HCT116 (cell line): ENCODE data around the gene BCKDHB. TPM values are rescaled to one million over a fixed set of nuclear protein-coding genes. Genes with fewer than 3 reads are reported as not detected.

Experiments
- ATAC-seq: fragments of 200-7000 bp; cut with Tn5 transposase; 2 replicates; pipeline ENCODE4 v1.9.1; 2020; ENCODE audit warnings: mild to moderate bottlenecking, moderate library complexity
- BruUV-seq: library from RNA; stranded (reverse); fragments of 400-500 nt; replicated peaks from 2 replicates; lab custom pipeline; 2021; lab: Mats Ljungman, UMichigan
- CTCF ChIA-PET: fragments of 300-600 bp; sonication (Branson Sonifier 250); formaldehyde crosslinking; loops from one replicate; lab custom pipeline; 2021; ENCODE audit warnings: antibody characterized with exemption; lab: Charles Lee
- POLR2A ChIA-PET: fragments of 300-600, 350-600 bp; sonication (Branson Sonifier 250); formaldehyde crosslinking; loops from one replicate; lab custom pipeline; 2021; ENCODE audit warnings: antibody characterized with exemption; lab: Charles Lee
- RAD21 ChIA-PET, 2 experiments: fragments of 300-600 bp; sonication (Branson Sonifier 250); formaldehyde crosslinking; loops; one replicate each; lab custom pipeline; 2023; ENCODE audit warnings: low total read pairs in 2 of 2; ENCODE audit not compliant: uncharacterized antibody in 2 of 2, unreplicated experiment in 2 of 2, low non-redundant PET in 1 of 2; lab: Charles Lee
- DNase-seq: peaks from one replicate; pipeline ENCODE4 v3.0.0-alpha.2; 2010; ENCODE audit warnings: low read depth, low spot score
- H2AFZ ChIP-seq: fragments of 200-600 bp; shearing (Covaris generic), sonication (generic); 2 replicates; pipeline ENCODE4 v1.6.1; 2017; ENCODE audit warnings: low read depth, mixed run types, mixed read lengths, antibody characterized with exemption, low read length; ENCODE audit not compliant: poor library complexity, severe bottlenecking
- H3K27ac ChIP-seq: 2 replicates; pipeline ENCODE4 v1.5.1; 2012; ENCODE audit warnings: low read depth, low read length
- H3K27me3 ChIP-seq: fragments of 200-600 bp; sonication (generic); 2 replicates; pipeline ENCODE4 v1.6.1; 2016; ENCODE audit warnings: mixed run types, low read length, mixed read lengths; ENCODE audit not compliant: insufficient read depth
- H3K36me3 ChIP-seq, 2 experiments: fragments of 200-500 bp in 1 of 2; fragments of 200-600 bp in 1 of 2; sonication (Bioruptor generic) in 1 of 2; sonication (generic) in 1 of 2; 2 replicates each; pipeline versions ENCODE4 v1.5.1 to v1.6.1; 2014 to 2016; ENCODE audit warnings: low read length in 2 of 2, inconsistent platforms in 1 of 2, mixed read lengths in 1 of 2, mixed run types in 1 of 2; ENCODE audit not compliant: insufficient read depth in 2 of 2, control insufficient read depth in 1 of 2
- H3K4me1 ChIP-seq, 2 experiments: fragments of 200-600 bp in 1 of 2; sonication (generic) in 1 of 2; 2 replicates each; pipeline versions ENCODE4 v1.5.1 to v1.6.1; 2012 to 2017; ENCODE audit warnings: low read length in 2 of 2, inconsistent platforms in 1 of 2, mild to moderate bottlenecking in 1 of 2, mixed read lengths in 1 of 2, mixed run types in 1 of 2, moderate library complexity in 1 of 2; ENCODE audit not compliant: insufficient read depth in 2 of 2, control insufficient read depth in 1 of 2
- H3K4me2 ChIP-seq: fragments of 200-600 bp; sonication (generic); 2 replicates; pipeline ENCODE4 v1.6.1; 2017; ENCODE audit warnings: mixed run types, low read length, mixed read lengths
- H3K4me3 ChIP-seq, 2 experiments: fragments of 200-600 bp in 1 of 2; sonication (generic) in 1 of 2; replicated peaks in 1 of 2; 2 replicates each; pipeline ENCODE4 v1.5.1; 2011 to 2016; ENCODE audit warnings: low read length in 2 of 2, control low read depth in 1 of 2, low read depth in 1 of 2, mild to moderate bottlenecking in 1 of 2, mixed read lengths in 1 of 2, mixed run types in 1 of 2
- H3K79me2 ChIP-seq: fragments of 200-600 bp; sonication (generic); 2 replicates; pipeline ENCODE4 v1.6.1; 2017; ENCODE audit warnings: mild to moderate bottlenecking, mixed run types, low read length, moderate library complexity, mixed read lengths; ENCODE audit not compliant: insufficient read depth
- H3K9ac ChIP-seq: fragments of 200-600 bp; sonication (generic); 2 replicates; pipeline ENCODE4 v1.6.1; 2016; ENCODE audit warnings: low read length, mixed read lengths
- H3K9me2 ChIP-seq: fragments of 200-600 bp; sonication (generic), shearing (Covaris generic); 2 replicates; pipeline ENCODE4 v1.6.1; 2017; ENCODE audit warnings: mixed run types, mild to moderate bottlenecking, moderate library complexity; ENCODE audit not compliant: insufficient read depth
- H3K9me3 ChIP-seq, 2 experiments: fragments of 200-500 bp in 1 of 2; fragments of 200-600 bp in 1 of 2; sonication (Bioruptor generic) in 1 of 2; sonication (generic) in 1 of 2; 2 replicates each; pipeline ENCODE4 v1.6.1; 2014 to 2017; ENCODE audit warnings: low read length in 2 of 2, mixed read lengths in 2 of 2, inconsistent platforms in 1 of 2, low read depth in 1 of 2, mild to moderate bottlenecking in 1 of 2, mixed run types in 1 of 2, moderate library complexity in 1 of 2; ENCODE audit not compliant: control insufficient read depth in 1 of 2, insufficient read depth in 1 of 2
- H4K20me1 ChIP-seq: fragments of 200-600 bp; sonication (generic), shearing (Covaris generic); 2 replicates; pipeline ENCODE4 v1.6.1; 2017; ENCODE audit warnings: mixed run types, mild to moderate bottlenecking, moderate library complexity; ENCODE audit not compliant: insufficient read depth
- ATF3 ChIP-seq: IDR thresholded peaks from 2 replicates; pipeline ENCODE4 v1.6.1; 2012
- CBX3 ChIP-seq: IDR thresholded peaks from 2 replicates; pipeline ENCODE4 v1.6.1; 2012; ENCODE audit warnings: low read depth
- CEBPB ChIP-seq: IDR thresholded peaks from 2 replicates; pipeline ENCODE4 v1.6.1; 2012; ENCODE audit warnings: low read depth
- ELF1 ChIP-seq: IDR thresholded peaks from 2 replicates; pipeline ENCODE4 v1.6.1; 2012; ENCODE audit warnings: low read depth, borderline replicate concordance
- EZH2phosphoT487 ChIP-seq: fragments of 200-600 bp; IDR thresholded peaks from 2 replicates; pipeline ENCODE4 v1.6.1; 2018; ENCODE audit warnings: antibody characterized with exemption, borderline replicate concordance
- JUND ChIP-seq: IDR thresholded peaks from 2 replicates; pipeline ENCODE4 v1.6.1; 2012
- POLR2A ChIP-seq: IDR thresholded peaks from 2 replicates; pipeline ENCODE4 v1.7.0; 2011; ENCODE audit warnings: borderline replicate concordance; ENCODE audit not compliant: insufficient read depth, insufficient read length; ENCODE audit errors: extremely low read depth
- POLR2AphosphoS5 ChIP-seq: IDR thresholded peaks from 2 replicates; pipeline ENCODE4 v1.6.1; 2011; ENCODE audit warnings: mild to moderate bottlenecking, low read depth, low read length, moderate library complexity
- RAD21 ChIP-seq: IDR thresholded peaks from 2 replicates; pipeline ENCODE4 v1.6.1; 2012; ENCODE audit warnings: low read depth, mild to moderate bottlenecking
- REST ChIP-seq: IDR thresholded peaks from 2 replicates; pipeline ENCODE4 v1.6.1; 2012; ENCODE audit warnings: low read depth
- SIN3A ChIP-seq: IDR thresholded peaks from 2 replicates; pipeline ENCODE4 v1.6.1; 2012; ENCODE audit warnings: low read depth
- TCF7L2 ChIP-seq: IDR thresholded peaks from 2 replicates; pipeline ENCODE4 v1.7.0; 2011; ENCODE audit warnings: borderline replicate concordance, inconsistent platforms; ENCODE audit not compliant: insufficient read depth, insufficient read length; ENCODE audit errors: extremely low read depth
- ZBTB33 ChIP-seq: IDR thresholded peaks from 2 replicates; pipeline ENCODE4 v1.6.1; 2011; ENCODE audit warnings: mild to moderate bottlenecking, low read length, moderate library complexity; ENCODE audit not compliant: insufficient replicate concordance; ENCODE audit errors: extremely low read depth
- ZFX ChIP-seq: fragments of 450-650 bp; IDR thresholded peaks from 2 replicates; pipeline ENCODE4 v1.6.1; 2017
- ZNF274 ChIP-seq: fragments of 200-500 bp; sonication (Bioruptor generic); IDR thresholded peaks from 2 replicates; pipeline ENCODE4 v1.6.1; 2014; ENCODE audit warnings: mild to moderate bottlenecking, low read depth, low read length, inconsistent platforms
- intact Hi-C: fragments of 100-400 bp; cut with micrococcal nuclease; formaldehyde crosslinking; loops from 2 replicates; pipeline ENCODE4 v1.10.0; 2022
- total RNA-seq: library from RNA; stranded (reverse); gene quantifications from one replicate; pipeline ENCODE4 v1.2.1, GENCODE V29; 2021; ENCODE audit not compliant: unreplicated experiment

BCKDHB gene
- total RNA-seq, 1 experiment from 2014 or later: 11.2 TPM

- Histone ChIP-seq H3K4me2 (no peak overlapping the region), H3K79me2 (no peaks in the 10 kb centered on the region), H3K9me3 (no peaks in the 10 kb centered on the region), H3K4me1 (no peaks in the 10 kb centered on the region), H3K9me2 (no peaks in the 10 kb centered on the region), H4K20me1 (no peaks in the 10 kb centered on the region), H2AFZ (no peak overlapping the region), H3K27ac (no peak overlapping the region), H3K4me3 (no peak overlapping the region), H3K27me3 (no peaks in the 10 kb centered on the region), H3K36me3 (no peaks in the 10 kb centered on the region), H3K9ac (no peak overlapping the region)
- DNase-seq (no peak), ATAC-seq (no peak)
- ChIA-PET CTCF (interaction anchor here (1.1 kb wide), 1 partner anchor 118 kb away, joined by 4 read pairs; no protein-coding TSS in a partner anchor), POLR2A (no interaction called here), RAD21 (no interaction called here)
- BruUV-seq: no TSS peak
- TF ChIP-seq EZH2phosphoT487 (no peak), JUND (no peak), POLR2AphosphoS5 (no peak), ELF1 (no peak), TCF7L2 (no peak), ZFX (no peak), ZNF274 (no peak), POLR2A (no peak), REST (no peak), CBX3 (no peak), SIN3A (no peak), CEBPB (no peak), ZBTB33 (no peak), RAD21 (no peak), ATF3 (no peak)
- intact Hi-C loops: loop anchor here (10.0 kb wide), 1 partner anchor 197 kb away; no protein-coding TSS in a partner anchor
Observed at GRCh38 chr6:80331974-80332373, 225.5 kb downstream of the BCKDHB start.
